GM20000 (cell line): ENCODE results near the gene VPS36.

Experiments used
- DNase-seq: peaks from one replicate; pipeline ENCODE4 v3.0.0; 2012; ENCODE audit warnings: low spot score
- CTCF ChIP-seq: IDR thresholded peaks from 2 replicates; pipeline ENCODE4 v1.5.1; 2012; ENCODE audit warnings: mild to moderate bottlenecking, control low read depth; ENCODE audit errors: extremely low read depth, missing control alignments

VPS36 gene

GRCh38 chr13:52447815-52448552 lies 2.5 kb downstream of the VPS36 start:
- TF ChIP-seq CTCF = no peak
- no peak for DNase-seq

- TF ChIP-seq CTCF = no peak
- no peak for DNase-seq
Observed at GRCh38 chr13:52447354-52447753, 3.1 kb downstream of the VPS36 start.

- no peak for TF ChIP-seq CTCF
- no peak for DNase-seq
Observed at GRCh38 chr13:52446265-52446664, 4.2 kb downstream of the VPS36 start.

GRCh38 chr13:52432456-52432855 lies 18.0 kb downstream of the VPS36 start:
- TF ChIP-seq CTCF = no peak
- DNase-seq = no peak

- no peak for TF ChIP-seq CTCF
- no peak for DNase-seq
Observed at GRCh38 chr13:52428295-52428694, 22.1 kb downstream of the VPS36 start.

- DNase-seq = no peak
- TF ChIP-seq CTCF = no peak
Observed at GRCh38 chr13:52421216-52421615, 29.2 kb downstream of the VPS36 start.

GRCh38 chr13:52419080-52419479 lies 31.4 kb downstream of the VPS36 start:
- DNase-seq = no peak
- no peak for TF ChIP-seq CTCF
